Endothelial cell of umbilical vein (primary cell): Measurements from ENCODE around the gene NEURL1B.

ENCODE experiments used
- EZH2 ChIP-seq: IDR thresholded peaks from 2 replicates; pipeline ENCODE4 v1.6.1; 2012; ENCODE audit warnings: borderline replicate concordance, low read depth, mild to moderate bottlenecking, moderate library complexity, low read length, inconsistent platforms; ENCODE audit not compliant: severe bottlenecking
- FOS ChIP-seq: IDR thresholded peaks from 2 replicates; pipeline ENCODE4 v1.6.1; 2011; ENCODE audit warnings: mild to moderate bottlenecking, low read length, moderate library complexity, borderline replicate concordance; ENCODE audit not compliant: insufficient read depth
- GATA2 ChIP-seq: IDR thresholded peaks from 2 replicates; pipeline ENCODE4 v1.7.0; 2011; ENCODE audit warnings: low read depth, mild to moderate bottlenecking, moderate library complexity, mixed read lengths, low read length; ENCODE audit not compliant: insufficient read length, insufficient read depth
- JUN ChIP-seq: IDR thresholded peaks from 2 replicates; pipeline ENCODE4 v1.6.1; 2011; ENCODE audit warnings: borderline replicate concordance, low read depth; ENCODE audit not compliant: insufficient read length, insufficient read depth
- MYC ChIP-seq: IDR thresholded peaks from one replicate; pipeline ENCODE4 v1.6.1; 2011; ENCODE audit warnings: mild to moderate bottlenecking, low read depth, low read length
- POLR2A ChIP-seq: IDR thresholded peaks from 2 replicates; pipeline ENCODE4 v1.6.1; 2012; ENCODE audit warnings: low read depth, mild to moderate bottlenecking, control low read depth, low read length
- POLR2AphosphoS5 ChIP-seq: IDR thresholded peaks from 2 replicates; pipeline ENCODE4 v1.6.1; 2012; ENCODE audit warnings: low read depth, mild to moderate bottlenecking, control low read depth, low read length, moderate library complexity; ENCODE audit not compliant: insufficient read depth
- TF ChIP-seq, protein P1 (sequence below), 2 donors: IDR thresholded peaks; 1 replicate in 1 of 2; 2 replicates in 1 of 2; pipeline ENCODE4 v1.5.1; 2011; ENCODE audit warnings: low read length in 2 of 2, mild to moderate bottlenecking in 2 of 2, moderate library complexity in 2 of 2, control low read depth in 1 of 2, inconsistent platforms in 1 of 2, low read depth in 1 of 2; ENCODE audit not compliant: insufficient read depth in 1 of 2; ENCODE audit errors: extremely low read depth in 1 of 2
- TF ChIP-seq, protein P2 (sequence below): IDR thresholded peaks from 2 replicates; pipeline ENCODE4 v1.6.1; 2011; ENCODE audit not compliant: insufficient read depth, insufficient read length

DNA sequence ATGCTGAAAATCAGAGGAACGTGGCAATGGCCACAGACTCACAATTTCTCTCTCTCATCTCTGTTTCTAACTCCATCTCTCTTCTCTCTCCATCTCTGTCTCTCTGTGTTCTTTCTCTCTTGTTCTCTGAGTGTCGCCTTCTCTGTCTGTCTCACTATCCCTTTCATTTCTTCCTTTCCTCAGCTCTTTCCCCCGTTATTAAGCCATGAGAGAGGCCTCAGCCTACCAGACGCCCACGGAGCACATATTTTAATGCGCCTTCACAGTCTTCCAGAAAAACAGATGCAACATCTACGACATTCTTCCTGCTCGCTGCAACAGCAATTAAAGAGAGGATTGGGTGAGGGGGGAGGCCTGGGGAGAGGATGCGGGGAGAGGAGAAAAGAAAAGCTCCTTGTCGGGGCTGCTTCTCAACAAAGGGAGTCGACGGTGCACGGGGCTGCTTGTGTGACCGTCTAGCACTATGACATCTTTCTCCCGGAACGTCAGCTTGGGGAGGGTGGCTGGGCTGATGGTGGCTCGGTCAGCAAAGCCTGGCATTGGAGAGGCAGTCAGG, 37.7 kb upstream of the NEURL1B start:
- TF ChIP-seq, protein P1, sequence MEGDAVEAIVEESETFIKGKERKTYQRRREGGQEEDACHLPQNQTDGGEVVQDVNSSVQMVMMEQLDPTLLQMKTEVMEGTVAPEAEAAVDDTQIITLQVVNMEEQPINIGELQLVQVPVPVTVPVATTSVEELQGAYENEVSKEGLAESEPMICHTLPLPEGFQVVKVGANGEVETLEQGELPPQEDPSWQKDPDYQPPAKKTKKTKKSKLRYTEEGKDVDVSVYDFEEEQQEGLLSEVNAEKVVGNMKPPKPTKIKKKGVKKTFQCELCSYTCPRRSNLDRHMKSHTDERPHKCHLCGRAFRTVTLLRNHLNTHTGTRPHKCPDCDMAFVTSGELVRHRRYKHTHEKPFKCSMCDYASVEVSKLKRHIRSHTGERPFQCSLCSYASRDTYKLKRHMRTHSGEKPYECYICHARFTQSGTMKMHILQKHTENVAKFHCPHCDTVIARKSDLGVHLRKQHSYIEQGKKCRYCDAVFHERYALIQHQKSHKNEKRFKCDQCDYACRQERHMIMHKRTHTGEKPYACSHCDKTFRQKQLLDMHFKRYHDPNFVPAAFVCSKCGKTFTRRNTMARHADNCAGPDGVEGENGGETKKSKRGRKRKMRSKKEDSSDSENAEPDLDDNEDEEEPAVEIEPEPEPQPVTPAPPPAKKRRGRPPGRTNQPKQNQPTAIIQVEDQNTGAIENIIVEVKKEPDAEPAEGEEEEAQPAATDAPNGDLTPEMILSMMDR (IDR thresholded peaks at IDR 0.05; ENCODE audit: extremely low read depth in 1 of 2, insufficient read depth in 1 of 2, low read depth in 1 of 2, low read length in 2 of 2): no peak
- TF ChIP-seq GATA2 (no peak), EZH2 (no peak), POLR2A (no peak), FOS (no peak), MYC (no peak), POLR2AphosphoS5 (no peak), JUN (no peak)
- TF ChIP-seq, protein P2, sequence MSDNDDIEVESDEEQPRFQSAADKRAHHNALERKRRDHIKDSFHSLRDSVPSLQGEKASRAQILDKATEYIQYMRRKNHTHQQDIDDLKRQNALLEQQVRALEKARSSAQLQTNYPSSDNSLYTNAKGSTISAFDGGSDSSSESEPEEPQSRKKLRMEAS: no peak
